Activated CD4-positive, alpha-beta T cell treated with anti-CD3 and anti-CD28 coated beads, Interleukin-2, Interleukin-6, amounts not matched to agents 100 ng/mL and 50 ng/mL, durations not matched to agents 16 hours and 8 hours (primary cell): ENCODE data around the gene BGN.

Source experiments
- DNase-seq: peaks from one replicate; pipeline ENCODE4 v3.0.0-alpha.2; 2020

The BGN gene

DNA sequence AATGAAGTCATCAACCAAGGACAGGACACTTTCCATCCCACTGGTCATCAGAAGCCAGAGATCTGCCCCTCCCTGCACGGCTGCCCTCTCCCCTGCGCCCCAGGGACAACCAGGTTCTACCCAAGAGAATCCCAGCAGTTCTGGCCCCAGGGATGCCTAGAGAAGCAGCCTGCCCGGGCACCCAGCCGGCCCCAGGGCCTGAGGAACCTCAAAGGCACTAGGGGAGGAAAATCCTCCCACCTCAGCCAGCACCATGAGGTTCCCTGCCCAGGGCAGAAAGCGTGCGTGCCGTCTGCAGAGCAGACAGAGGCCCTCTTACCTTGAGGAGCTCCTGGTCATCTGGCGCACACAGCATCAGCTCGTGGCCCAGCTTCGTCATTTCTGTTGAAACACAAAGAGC is 32.5 kb upstream of the BGN start:
- DNase-seq: no peak

DNA sequence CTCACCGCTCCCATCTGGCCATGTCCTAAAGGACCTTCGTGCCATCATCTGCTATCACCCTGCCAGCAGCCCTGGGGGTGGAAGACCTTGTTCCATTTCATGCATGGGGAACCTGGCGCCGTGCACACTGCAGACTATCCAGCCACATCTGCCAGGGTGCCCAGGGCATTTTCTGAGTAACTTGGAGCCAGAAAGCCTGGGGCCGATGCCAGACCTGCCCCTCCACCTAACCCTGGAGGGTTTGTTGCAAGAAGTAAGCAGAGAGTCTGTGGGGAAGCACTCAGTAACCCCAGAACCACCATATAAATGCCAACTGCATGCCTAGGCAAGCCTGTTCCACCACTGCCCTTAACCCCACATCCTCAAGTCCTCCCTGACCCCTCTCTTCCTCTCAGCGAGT is 31.7 kb upstream of the BGN start:
- DNase-seq: no peak

DNA sequence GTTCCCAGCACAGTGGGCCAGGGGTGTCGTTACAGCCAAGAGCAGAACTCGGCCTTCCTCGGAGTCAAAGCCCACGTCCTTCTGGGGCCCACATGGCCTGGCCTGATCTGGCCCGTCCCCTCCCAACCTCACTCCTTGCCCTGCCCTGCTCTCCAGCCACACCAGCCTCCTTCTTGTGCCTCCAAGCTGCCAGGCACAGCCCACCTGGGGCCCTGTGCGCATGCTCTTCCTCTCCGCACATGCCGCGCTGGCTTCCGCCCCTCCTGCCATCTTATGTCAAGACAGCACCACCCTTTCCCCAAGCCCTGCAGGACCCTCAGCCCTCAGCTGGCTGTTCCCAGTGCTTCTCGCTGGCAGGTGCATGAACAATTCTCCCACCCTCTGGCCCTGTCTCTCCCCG is 31.2 kb upstream of the BGN start:
- no peak for DNase-seq

DNA sequence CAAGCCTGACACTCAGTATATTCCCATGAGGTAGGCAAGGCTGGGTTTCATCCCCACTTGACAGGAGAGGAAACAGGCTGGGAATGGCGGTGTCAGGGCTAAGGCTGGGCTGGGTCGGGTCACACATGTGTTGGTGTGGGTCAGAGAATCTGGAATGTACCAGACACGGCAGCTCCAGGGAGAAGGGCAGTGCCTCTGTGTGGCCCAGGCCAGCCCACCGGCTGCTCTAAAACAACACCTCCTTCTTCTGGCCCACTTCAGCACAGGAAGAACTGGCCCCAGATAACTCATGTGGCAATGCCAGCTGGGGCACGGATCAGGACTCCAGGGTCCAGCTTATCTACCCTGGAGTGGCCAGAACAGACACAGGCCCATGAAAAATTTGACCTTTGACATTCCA is 30.7 kb upstream of the BGN start:
- DNase-seq: no peak

DNA sequence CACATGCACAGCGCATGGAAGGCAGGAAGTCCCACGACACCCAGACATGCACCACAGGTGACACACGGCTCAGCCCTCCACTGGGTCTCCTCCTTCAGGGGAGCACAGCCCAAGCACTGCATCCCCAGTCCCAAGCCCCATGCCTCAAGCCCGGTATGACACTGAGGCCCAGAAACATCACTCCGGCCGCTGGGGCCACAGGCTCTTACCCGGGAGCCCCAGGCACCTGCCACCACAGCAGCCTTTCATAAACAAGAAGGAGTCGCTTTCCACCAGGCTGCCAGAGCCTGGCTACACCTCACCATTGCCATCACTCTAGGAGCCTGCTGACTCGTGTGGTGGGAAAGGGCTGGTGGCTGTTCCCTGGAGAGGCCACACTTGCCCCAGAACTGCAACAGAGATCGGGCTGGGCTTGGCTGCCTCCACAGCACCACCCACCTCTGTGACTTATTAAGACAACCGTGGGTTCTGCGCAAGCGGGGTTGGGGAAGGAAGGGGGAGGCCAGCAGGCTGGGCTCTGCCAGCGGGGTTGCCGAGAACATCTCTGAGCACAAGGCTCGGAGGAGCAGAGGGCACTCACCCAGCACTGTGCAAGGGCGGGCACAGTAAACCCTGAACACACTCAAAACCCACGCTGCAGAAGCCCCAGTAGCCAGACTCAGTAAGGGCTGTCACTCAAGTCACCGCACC is 28.9 kb upstream of the BGN start:
- no peak for DNase-seq

DNA sequence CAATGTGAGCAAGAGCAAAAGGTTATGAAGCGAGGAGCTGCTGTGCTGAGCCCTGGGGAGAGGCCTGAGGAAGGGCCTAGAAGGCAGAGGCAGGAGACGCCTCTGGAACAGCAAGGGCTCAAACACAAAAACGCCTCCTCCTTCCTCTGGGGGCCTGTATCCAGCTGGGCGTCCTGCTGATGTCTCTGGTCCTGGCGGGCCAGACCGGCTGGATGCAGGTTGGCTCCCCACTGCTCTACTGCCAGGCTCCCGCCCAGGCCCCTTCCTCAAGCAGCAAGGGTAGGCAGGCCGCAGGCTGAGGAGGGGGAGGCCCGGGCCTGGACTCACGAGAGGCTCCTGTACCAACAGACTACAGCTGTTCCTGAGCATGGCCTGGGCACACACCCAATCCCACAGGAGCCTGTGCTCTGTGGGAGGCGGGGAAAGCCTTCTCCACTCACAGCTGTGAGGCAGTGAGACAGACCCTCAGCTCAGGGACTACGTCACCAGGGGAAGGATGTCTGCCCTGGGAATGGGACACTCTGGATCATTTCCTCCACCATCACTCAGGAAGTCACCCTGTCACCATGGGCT is 26.7 kb upstream of the BGN start:
- no peak for DNase-seq

DNA sequence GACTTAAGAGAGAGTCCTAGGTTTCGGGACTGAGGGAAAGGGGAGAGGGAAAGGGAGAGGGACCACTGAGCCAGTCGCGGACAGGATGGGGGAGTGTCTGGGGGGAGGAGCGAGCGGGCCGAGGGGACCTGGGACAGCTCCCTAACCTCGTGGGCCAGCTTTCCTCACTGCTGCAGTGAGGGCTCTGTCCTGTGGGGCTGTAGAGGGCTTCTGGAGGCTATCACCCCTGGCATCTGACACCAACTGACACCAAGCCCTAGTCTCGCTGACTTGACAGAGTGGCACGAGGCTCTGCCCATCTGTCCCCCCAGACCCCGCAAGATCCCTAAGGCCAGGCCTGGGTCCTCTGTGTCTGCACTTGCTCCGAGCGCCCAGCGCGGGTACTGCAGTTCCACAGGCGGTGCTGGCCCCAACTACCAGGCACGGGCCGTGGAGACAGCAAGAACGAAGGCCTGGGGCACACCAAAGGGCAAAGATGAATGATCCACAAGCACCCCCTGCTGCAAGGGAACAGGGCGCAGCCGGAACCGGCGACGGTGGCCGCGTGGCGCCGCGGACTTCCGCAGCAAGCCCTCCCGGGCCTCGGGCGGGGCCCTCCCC is 24.9 kb upstream of the BGN start:
- DNase-seq: peak; percentile 34

DNA sequence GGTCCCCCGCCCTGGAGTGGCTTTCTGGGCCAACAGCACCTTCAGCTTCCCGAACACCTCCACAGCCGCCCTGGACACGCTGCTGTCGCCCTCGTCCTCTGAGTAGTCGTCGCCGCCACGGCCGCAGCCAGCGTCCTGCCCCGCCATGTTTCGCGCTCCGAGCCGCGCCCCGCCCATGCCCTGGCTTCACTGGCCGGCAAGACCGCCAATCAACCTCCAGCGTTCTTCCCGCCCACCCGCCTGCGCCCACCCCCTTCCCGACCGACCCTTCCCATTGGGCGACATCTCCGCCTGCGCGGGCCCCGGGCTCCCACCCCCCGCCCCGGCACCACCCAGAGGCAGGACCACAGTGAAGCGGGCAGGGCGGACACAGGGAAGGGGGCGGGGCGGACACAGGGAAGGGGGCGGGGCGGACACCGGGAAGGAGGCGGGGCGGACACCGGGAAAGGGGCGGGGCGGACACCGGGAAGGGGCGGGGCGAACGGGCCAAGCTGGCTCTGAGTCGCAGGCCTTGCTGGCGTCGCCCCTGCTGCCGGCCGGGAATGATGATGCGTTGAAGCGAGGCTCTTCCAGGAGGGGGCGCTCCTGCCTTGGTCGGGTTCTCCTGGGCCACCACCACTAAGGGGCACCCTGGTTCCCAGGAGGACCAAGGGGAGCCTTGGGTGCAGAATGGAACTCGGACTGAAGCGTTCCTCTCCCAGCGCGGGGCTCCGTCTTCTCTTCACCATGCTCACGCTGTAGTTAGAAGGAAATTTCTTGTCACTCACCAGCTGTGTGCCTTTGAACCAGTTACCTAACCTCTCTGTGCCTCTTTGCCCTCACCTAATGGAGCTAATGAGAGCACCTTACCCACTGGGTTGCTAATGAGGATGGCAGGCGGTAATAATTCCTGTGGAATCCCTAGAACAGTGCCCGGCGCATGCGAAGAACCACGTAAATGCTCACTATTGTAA is 24.1 kb upstream of the BGN start, which contains the start of gene HAUS7:
TSS of gene HAUS7 (minus strand) at position 166 of the 953 bp plus-strand sequence. CDS start at position 147, 19 bp downstream.
- DNase-seq: peak; percentile 90

DNA sequence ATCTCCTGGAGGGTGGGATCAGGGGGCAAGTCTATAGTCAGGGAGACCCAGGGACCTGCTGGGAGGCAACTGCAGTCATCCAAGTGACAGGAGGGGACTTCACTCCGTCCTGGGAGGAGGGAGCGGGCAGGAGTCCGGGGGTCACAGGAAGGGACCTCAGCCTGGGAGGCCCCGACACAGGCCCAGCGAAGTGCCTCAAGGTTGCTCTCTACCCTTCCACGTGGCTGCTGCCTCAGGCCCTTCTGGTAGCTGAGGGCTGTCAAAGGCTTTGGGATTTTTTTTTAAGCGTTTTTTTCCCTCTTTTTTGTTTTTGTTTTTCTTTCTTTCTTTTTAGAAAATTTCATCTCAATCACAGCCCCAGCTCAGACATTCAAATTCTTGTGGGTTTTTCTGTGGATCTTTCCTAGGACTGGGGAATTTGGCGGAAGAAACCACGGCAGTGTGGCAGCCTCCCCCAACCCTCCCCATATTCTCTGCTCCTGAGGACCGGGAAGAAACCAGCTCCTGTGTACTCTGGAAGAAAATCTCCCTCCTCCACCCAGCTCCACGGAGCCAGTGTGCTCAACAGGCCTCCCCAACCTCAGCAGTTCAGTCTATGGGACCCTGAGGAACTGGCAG is 23.0 kb upstream of the BGN start:
- no peak for DNase-seq

DNA sequence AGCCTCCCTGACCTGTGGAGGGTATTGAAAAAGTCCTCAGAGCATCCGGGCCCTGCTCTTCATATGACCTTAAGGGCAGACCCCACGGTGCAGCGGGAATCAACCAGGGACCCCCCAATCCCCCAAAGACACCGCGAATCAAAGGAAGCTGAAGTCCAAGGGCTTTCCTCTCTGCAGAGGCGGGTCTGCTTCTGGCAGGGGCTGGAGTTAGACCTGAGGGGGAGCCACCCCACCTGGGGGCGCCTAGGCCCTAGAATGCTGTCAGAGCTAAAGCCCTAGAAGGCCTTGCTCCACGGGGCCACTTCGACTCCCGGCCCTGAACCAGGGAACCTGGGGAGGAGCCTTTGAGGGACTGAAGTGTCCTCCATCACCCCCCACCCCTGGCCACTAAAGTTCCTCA is 21.7 kb upstream of the BGN start:
- DNase-seq: no peak

DNA sequence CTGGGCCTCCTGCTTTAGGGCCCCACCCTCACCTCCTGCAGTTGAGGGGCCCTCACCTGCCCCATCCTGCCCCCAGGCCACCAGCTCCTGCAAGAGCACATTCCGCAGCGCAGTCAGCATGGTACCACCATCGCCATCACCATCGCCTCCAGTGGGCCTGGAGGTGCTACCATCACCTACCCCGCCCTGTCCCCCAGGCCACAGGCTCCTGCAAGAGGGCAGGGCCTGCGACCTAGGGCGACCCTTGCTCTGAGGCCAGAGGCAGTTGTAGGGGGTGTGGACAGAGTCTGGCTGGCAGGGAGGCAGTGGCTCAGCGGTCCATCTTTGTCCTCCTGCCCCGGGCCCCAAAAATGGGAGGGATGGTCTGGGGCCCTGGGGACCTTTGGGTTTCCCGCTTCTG is 20.5 kb upstream of the BGN start:
- no peak for DNase-seq

DNA sequence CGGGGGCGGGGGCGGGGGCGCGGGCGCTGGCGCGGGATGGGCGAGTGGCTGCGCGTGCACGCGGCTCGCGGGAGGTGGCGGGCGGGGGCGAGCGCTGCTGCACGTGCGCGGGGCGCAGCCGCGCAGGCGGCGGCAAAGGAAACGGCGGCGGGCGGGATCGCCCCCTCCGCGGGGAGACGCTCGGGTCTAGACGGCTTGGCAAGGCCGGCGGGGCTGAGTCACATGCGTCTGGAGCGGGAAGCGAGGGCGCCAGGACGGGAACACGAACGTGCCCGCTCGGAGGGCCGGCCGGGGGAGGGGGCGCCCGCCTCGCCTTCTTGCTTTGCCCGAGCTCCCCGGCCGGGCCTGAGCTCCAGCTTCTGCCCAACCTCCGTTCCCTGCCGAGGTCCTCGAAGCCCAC is 20.1 kb upstream of the BGN start:
- peak; percentile 23 for DNase-seq

DNA sequence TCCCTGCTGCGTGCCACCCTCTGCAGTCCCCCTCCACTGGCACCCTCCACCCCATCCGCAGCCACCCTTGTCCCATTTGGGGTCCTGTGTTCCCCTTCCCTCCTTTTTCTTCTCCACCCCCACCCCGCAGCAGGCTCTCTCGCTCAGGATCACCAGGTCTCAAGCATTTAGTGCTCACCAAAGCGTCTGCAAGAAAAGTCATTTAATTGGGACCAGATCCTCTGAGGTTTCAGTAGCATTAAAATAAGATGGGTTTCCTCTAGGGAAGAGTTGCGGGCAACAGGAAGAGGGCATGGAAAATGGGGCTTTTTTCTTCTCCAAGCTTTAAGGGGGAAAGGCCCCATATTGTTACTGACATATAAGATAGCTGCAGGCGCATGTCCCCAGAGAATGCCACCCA is 19.5 kb upstream of the BGN start:
- no peak for DNase-seq

DNA sequence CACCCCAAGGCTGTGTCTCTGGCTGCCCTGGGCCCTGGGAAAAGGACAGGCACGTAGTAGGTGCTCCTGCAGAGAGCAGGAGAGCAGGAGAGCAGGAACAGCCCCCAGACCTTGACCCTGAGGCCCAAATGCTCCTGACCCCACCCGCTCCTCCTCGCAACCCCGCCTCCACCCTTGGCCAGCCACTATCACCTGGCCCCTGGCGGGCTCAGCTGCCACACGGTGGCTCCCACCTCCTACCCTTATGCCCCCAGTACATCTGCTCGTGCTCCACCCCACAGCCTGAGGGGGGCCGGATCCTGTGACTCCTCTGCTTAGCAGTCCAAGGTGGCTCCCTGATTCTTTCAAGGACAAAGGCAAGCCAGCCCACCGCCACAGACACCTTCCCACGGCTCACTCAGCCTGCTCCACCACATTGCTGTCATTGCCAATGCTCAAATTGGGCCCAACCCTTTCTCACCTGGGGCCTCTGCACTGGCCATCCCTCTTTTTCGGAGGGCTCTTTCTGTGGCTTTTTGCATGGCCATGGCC is 19.0 kb upstream of the BGN start:
- no peak for DNase-seq

DNA sequence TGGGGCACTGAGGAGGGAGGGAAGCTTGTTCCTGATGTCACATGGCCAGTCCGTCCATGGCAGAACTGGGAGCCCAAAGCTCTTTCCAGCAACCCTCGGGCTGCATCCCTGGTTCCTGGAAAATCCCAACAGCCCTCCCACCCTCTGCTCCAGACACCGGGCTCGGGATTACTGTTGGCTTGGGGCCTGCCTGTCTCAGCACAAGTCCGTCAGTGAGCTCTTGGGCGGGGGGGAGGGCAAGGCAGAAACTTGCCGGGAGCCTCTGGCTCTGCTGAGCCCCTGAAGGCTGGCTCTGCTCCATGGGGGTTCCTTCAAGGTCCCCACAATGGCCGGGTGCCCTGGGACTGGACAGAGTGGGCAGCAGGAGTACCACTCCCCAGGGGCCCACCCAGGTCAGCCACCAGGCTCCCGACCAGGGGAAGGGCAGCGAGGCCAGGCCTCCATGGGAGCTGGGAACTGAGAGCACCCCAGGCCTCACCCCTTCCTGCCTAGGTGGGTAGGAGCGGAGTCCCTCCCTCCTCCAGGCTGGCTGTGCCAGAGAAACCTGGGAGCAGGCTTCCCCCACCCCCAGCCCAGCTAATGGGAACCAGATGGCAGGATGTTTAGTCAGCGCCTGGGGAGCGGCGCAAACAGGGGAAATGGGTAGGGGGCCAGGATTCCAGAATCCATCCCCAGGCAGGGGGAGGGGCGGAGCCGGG is 18.0 kb upstream of the BGN start:
- no peak for DNase-seq

DNA sequence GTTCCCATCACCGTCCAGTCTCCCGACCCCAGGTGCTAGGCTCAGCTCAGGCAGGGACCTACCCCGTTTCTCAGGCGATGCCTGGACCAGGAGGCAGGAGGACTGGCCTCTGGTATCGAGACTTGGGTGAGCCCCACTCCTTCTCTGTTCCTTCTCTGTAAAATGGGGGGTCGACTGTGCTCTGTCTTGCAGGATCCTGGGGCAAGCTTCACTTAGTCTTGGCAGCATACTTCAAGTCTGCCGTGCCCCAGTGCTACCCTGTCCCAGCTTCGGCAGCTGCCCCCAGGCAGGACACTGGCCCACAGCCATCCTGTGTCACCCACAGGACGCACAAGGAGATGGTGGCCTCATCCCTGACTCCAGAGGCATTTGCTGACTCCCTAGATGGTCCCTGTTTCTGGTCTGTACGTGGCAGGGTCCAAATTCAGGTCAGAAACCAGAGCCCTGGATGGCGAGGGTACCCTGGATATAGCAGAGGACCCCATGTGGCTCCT is 17.4 kb upstream of the BGN start:
- no peak for DNase-seq

DNA sequence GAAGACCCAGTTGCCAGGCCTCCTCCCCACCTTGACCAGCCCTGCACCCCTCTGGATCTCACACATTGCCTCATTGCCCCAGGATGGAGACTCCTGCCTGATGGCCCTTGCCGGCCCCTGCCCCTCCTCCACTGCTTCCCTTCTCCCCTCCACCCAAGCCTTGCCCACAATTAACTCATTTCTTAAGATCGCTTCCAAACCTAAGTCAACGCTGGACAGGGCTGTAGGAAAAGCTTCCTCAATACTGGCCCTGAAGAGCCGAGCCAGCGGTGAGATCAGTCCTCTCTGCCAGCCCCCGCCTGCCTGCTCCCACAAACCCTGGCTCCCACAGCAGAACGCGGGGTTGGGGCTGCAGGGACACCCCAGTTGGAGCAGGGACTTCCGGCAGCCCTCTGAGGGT is 16.9 kb upstream of the BGN start:
- no peak for DNase-seq

DNA sequence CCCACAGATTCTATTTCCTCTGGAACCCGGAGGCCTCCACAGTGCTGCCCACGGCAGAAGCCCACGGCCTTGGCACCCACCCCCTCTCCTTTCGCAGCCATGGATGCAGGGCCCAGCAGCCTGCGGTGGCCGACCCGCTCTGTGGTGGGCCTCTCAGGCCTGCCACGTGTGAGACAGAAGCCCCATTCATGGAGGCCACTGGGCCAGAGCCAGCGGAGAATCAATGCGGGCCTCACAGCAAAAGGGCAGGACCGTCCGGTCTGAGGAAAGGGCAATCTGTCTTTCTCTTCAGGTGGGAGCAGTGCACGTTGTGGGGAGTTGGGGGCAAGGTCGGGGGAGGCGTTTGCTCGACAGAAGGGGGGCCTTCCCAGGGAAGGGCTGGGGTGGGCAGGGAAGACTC is 16.0 kb upstream of the BGN start:
- no peak for DNase-seq

DNA sequence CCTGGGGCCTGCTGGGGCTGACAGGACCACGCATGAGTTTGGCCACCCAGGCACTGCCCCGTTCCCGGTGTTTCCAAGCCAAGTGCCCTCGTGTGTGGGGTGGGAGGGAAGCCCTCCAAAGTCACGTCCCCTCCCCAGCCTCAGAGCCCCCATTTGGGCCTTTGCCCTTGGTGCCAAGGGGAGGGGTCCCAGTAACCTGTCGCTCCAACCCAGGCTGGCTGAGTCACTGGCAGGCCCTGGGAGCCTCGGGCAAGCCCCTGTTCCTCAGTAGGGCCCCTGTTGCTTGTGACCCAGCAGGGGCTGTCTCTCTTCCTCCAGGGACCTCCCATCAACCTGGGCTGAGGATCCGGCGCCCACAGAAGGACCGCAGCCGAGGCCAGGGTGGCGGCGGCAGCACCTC is 13.7 kb upstream of the BGN start:
- DNase-seq: no peak

DNA sequence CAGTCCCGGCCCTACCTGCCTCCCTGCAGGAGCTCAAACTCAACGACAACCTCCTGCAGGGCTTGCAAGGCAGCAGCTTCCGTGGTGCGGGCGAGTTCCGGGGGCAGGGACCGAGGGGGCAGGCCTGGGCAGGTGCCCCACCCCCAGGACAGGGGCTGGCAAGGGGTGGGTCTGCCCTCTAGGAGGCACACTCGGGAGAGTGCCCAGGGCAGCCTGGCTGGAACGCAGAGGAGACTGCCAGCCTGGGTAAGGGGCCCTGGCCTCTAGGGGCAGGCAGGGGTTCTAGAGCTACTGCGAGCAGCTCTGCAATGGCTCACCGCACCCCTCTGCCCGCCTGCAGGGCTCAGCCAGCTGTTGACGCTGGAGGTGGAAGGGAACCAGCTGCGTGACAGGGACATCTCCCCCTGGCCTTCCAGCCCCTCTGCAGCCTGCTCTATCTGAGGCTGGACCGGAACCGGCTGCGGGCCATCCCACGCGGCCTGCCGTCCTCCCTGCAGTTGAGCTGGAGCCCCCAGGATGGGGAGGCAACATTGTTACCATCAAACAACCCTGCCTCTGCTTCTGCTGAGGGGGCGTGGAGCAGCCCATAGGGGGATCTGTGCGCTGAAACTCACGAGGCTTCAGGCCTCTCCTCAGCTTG is 12.3 kb upstream of the BGN start:
- no peak for DNase-seq

DNA sequence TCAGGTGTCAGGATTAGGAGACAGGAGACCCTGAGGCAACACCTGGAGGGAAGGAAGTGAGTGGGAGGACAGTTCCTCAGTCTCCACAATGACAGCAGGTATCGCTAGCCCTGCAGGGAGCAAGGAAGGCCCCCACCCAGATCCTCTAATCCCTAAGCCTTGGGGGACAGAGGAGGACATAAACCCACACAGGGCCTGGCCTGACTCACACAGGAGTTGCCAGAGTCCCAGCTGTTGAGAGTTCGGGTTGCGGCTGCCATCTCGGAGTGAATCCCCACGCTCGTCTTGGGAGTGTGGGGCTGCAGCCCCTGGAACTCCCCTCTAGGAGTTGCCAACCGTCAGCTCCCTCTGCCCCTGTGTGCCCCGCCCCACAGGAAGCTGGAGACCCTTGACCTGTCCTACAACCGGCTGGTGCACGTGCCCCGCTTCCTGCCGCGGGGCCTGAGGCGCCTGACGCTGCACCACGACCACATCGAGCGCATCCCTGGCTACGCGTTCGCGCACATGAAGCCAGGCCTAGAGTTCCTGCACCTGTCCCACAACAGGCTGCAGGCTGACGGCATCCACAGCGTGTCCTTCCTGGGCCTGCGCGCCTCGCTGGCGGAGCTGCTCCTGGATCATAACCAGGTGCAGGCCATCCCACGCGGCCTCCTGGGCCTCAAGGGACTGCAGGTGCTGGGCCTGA is 9.2 kb upstream of the BGN start:
- DNase-seq: no peak
